GM18870 (cell line): ENCODE results near the gene MAB21L4.

ENCODE experiments used
- ATAC-seq: cut with Tn5 transposase; IDR thresholded peaks from one replicate; pipeline ENCODE4 v1.9.1; 2021; ENCODE audit warnings: moderate library complexity; ENCODE audit not compliant: unreplicated experiment

The MAB21L4 gene

GRCh38 chr2:240913810-240914644, 18.1 kb upstream of the MAB21L4 start:
- no peak for ATAC-seq

DNA sequence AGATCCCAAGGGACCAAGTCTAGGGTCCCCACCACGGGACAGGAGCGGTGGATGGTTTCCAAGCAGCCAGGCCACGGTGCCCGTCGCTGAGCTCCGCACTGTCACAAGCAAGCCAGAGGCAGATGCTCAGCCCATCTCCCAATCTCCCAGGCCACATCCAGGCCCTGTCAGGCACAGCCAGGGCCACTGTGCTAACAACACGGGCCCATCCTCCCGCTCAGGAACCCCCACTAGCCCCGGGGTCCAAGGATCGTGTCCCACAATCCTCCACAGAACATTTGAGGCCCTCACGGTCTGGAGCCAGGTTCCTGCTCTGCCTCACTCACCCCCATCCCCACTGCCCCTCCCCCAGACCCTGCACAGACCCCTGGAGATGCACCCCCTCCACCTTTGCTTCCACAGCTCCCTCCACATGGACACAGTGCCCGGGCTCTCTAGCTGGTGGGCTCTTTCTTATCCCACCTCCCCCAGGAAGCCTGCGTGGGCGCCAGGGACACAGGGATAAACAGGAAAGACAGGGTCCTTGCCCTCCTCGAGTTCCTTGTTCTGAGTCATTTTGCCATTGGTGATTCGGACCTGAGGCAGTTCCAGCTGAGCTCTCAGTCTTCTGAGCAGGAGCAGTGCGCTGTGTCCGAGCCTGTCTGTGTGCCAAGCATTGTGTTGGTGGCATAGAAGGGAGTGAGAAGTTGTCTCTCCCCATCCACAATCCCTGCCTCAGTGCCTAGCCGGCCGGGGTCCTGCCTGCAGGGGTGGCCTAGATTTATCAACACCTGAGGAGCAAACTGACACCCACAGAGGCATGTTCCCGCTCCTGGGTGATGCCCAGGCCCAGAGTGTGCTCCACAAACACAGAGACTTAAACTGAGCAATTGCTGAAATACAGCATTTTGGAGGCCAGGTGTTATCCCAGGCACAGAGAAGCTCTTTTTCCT, 17.2 kb upstream of the MAB21L4 start:
- ATAC-seq, result no peak

- no peak for ATAC-seq
Measured at GRCh38 chr2:240911641-240912265, 15.8 kb upstream of the MAB21L4 start.

GRCh38 chr2:240909216-240909974, 13.4 kb upstream of the MAB21L4 start:
- ATAC-seq, result no peak

DNA sequence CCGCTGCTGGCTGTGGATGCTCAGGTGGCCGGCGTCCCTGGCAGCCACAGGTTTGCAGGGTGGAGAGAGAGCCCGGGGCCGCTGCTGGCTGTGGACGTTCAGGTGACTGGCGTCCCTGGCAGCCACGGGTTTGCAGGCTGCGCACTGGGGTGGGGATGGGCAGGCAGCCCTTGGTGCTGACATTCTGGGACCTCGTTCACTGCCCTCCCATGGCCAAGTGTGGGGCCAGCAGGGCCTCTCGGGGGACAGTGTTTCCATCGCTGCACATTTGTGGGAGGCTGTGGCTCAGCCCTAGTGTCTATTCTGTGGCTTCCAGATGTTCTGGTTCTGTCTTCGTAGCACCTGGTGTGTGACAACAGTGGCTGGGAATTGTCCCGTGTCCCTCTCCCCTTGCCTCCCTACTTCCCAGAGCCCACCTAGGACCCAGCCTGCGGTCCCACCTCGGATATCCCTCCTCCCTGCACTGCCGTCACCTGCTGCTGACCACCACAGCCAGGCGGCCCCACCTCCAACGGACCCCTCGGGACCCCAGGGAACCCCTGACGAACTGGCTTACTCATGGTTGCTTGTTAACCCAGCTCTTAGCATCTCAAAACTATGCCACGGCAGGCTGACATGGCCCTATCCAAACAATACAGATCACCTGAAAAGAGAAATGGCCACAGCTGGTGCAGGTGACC, 11.1 kb upstream of the MAB21L4 start:
- ATAC-seq, result no peak

DNA sequence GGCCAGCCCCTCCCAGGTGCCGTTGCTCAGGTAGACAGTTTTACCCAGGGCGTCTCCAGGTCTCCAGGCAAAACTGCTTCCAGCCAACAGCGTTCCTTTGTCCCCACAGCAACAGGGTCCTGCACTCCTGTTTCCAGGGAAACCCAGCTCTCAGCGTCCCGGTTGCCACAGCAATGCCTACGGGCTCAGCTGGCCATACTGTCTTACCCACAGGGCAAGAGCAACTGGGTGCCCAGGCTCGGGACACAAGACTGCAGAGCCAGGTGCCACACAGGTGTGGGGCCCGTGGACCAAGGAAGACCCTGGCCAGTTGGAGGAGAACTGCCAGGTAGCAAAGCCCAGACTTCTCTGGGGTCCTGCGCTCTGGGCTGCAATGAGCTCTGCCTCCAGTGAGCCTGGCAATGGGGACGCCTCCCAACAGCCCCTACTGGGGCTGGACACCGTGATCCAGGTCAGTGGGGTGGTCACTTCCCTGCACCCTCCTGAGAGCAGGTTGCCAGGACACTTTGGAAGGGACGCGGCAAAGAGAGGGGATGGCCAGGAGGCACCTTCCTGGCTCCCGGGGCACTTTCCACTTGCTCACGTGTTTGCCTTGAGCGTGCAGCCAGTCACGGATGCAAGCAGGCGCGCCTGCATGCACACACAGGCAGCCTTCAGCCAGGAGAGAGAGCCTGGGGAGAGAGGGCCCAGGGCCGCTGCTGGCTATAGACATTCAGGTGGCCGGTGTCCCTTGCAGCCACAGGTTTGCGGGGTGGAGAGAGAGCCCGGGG, 10.4 kb upstream of the MAB21L4 start, which contains the start of gene CROCC2:
CROCC2 (plus strand) TSS at position 196 of the 770 bp plus-strand sequence; CDS start at position 374, 178 bp downstream.
- ATAC-seq, result no peak

GRCh38 chr2:240905176-240905781, 9.3 kb upstream of the MAB21L4 start:
- no peak for ATAC-seq

- no peak for ATAC-seq
Measured at GRCh38 chr2:240904216-240905175, 8.5 kb upstream of the MAB21L4 start.

DNA sequence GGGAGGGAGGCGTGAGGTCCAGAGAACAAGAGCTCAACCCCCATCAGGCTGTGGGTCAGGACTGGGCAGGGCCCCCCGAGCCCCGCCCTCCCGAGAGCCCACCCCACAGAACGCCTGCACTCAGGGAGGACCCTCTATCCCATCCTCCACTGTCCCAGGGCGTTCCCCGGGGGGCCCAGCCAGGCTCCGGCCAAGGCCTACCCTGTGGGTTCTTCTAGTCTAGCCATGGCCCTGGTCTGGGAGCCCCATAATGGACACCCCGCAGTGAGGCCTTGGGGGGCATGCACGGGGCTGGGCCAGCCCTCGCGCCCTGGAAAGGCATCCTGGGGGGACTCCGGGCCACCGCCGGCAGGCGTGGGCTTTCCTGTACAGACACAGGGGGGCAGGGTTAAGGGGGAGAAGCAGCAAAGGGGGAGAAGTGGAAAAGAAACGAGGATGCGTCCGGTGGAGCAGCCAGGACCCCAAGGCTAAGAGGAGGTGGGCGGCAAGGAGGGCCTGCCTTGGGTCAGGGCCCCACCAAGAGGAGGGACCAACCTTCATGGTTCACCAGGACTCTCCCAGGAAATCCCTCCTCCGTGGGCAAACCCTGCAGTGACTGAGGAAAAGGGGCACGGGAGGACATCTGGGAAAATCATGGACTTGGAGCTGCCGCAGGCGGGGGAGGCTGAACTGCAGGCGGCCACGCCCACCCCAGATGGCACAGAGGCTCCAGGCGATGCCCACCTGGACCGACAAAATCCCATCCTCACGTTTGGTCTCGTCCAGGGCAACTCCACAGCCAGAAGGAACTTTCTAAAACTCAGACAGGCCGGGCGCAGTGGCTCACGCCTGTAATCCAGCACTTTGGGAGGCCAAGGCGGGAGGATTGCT, 7.5 kb upstream of the MAB21L4 start:
- ATAC-seq, result no peak

- no peak for ATAC-seq
Measured at GRCh38 chr2:240902615-240903041, 6.7 kb upstream of the MAB21L4 start.

DNA sequence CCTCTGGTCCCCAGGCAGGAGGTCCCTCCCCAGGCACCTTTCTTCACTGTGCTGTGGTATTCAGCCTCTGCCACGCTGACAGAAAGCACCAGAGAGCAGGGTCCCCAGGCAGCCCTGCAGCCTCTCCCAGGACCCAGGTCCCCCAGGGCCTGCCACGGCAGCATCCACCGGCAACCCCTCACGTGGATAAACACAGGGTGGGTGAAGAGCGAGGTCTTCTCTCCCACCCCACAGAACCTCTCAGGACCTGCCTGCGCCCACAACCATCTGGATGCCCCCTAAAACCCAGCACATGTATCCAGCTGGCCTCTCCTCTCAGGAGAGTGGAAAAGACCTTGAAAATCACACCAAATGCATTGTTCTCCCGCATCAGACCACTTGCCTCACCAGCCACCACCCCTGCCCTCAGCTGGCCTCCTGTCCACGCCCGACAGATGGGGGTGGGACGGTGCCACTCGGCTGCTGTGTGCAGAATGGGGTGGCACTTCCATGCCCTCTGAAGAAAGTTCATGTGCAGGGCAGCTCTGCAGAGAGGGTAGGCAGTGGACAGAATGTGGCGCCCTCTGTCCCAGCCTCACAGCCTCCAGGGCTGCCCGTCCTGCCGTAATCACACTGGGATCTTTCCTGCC, 6.1 kb upstream of the MAB21L4 start:
- ATAC-seq, result no peak

- no peak for ATAC-seq
Measured at GRCh38 chr2:240900141-240900860, 4.3 kb upstream of the MAB21L4 start.

DNA sequence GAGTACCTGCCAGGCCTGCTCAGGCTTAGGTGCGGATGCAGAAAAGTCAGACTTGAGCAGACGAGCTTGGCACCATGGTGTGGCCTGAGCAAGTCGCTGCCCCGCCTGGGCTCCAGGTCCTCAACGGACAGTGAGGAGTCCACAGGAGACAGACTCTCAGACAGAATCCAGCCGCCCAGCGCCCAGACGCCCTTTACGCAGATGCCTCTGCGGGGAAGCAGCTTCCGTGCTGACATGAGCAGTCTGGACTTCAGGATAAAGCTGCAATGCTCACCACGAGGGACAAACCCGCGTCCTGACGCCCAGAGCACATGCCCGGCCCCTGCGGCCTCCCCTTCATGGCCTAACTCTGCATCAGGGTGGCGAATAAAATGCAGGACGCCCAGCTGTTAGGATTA, 3.5 kb upstream of the MAB21L4 start:
- ATAC-seq, result no peak

DNA sequence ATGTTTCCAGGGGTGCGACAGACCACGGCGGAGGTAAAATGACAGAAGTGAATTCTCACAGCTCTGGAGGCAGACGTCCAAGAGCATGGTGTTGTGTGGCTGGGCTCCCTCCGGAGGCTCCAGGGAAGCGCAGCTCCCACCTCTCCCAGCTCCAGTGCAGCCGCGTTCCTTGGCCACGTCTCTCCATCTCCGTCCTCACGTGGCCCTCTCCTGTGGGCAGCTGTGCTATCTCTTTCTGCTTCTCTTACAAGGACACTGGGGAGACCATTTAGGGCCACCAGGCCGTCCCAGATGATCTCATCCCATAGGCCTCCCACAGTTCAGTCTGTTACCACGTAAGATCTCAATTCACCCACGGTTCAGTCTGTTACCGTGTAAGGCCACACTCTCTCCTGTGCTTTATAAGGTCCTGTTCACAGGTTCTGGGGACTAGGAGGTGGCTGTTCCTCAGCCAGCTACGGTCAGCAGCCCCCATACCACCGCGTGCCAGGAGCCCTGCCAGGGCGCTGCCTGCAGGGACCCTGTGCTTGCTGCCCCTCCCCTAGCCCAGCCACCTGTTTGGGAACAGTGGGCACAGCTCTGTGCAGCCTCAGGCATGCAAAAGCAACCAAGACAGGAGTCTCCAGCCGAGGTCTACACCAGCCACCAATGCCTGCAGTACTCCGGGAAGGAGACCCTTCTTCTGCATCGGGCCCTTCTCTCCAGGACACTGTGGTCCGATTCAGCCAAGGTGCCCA, 2.9 kb upstream of the MAB21L4 start:
- ATAC-seq, result no peak
